A673 (cell line): Measurements from ENCODE around the gene TLCD3B.

ENCODE experiments used
- CTCF ChIP-seq: fragments of 300-800, 200-600 bp; sonication (generic); conservative IDR thresholded peaks from 2 replicates; pipeline ENCODE4 v1.5.1; 2017; ENCODE audit warnings: low read depth, mild to moderate bottlenecking, antibody characterized with exemption, low read length, moderate library complexity, mixed read lengths
- EZH2 ChIP-seq: fragments of 200-600 bp; sonication (generic); IDR thresholded peaks from 2 replicates; pipeline ENCODE4 v1.6.1; 2017; ENCODE audit warnings: borderline replicate concordance, low read depth, mild to moderate bottlenecking, mixed read lengths, antibody characterized with exemption, low read length; ENCODE audit not compliant: poor library complexity, severe bottlenecking

GRCh38 chr16:30054451-30054850 is 23.4 kb upstream of the TLCD3B start:
- TF ChIP-seq CTCF (no peak), EZH2 (no peak)
